GM19328 (cell line): Measurements from ENCODE around the gene LRIG1.
"Not testable (repeated sequence)": the region's sequence is repeated elsewhere in the genome, so short reads cannot be mapped to it uniquely, and the experiment has no call there.

Experiments
- ATAC-seq: cut with Tn5 transposase; IDR thresholded peaks from one replicate; pipeline ENCODE4 v1.9.1; 2021; ENCODE audit warnings: mild to moderate bottlenecking, moderate library complexity; ENCODE audit not compliant: unreplicated experiment

LRIG1 gene

GRCh38 chr3:66427951-66428474, 72.8 kb downstream of the LRIG1 start:
- ATAC-seq = no peak

GRCh38 chr3:66427352-66427751, 73.5 kb downstream of the LRIG1 start:
- ATAC-seq = no peak

- ATAC-seq = no peak
Measured at GRCh38 chr3:66426135-66426534, 74.7 kb downstream of the LRIG1 start.

GRCh38 chr3:66425576-66426114, 75.2 kb downstream of the LRIG1 start:
- no peak for ATAC-seq

GRCh38 chr3:66425032-66425431, 75.8 kb downstream of the LRIG1 start:
- no peak for ATAC-seq

- ATAC-seq = no peak
Measured at GRCh38 chr3:66423791-66424190, 77.0 kb downstream of the LRIG1 start.

GRCh38 chr3:66421893-66422292, 78.9 kb downstream of the LRIG1 start:
- not testable (repeated sequence) for ATAC-seq

GRCh38 chr3:66421144-66421543, 79.7 kb downstream of the LRIG1 start:
- not testable (repeated sequence) for ATAC-seq

- no peak for ATAC-seq
Measured at GRCh38 chr3:66419036-66419435, 81.8 kb downstream of the LRIG1 start.

GRCh38 chr3:66418475-66418931, 82.3 kb downstream of the LRIG1 start:
- no peak for ATAC-seq

GRCh38 chr3:66416556-66417304, 84.1 kb downstream of the LRIG1 start:
- no peak for ATAC-seq

GRCh38 chr3:66415867-66416428, 84.9 kb downstream of the LRIG1 start:
- no peak for ATAC-seq

- no peak for ATAC-seq
Measured at GRCh38 chr3:66414846-66415245, 86.0 kb downstream of the LRIG1 start.

- no peak for ATAC-seq
Measured at GRCh38 chr3:66413151-66413751, 87.6 kb downstream of the LRIG1 start.

- ATAC-seq = no peak
Measured at GRCh38 chr3:66411961-66412887, 88.6 kb downstream of the LRIG1 start.

- no peak for ATAC-seq
Measured at GRCh38 chr3:66411474-66411873, 89.3 kb downstream of the LRIG1 start.

- no peak for ATAC-seq
Measured at GRCh38 chr3:66410976-66411375, 89.8 kb downstream of the LRIG1 start.

- ATAC-seq = no peak
Measured at GRCh38 chr3:66409771-66410754, 90.8 kb downstream of the LRIG1 start.

GRCh38 chr3:66407611-66408218, 93.1 kb downstream of the LRIG1 start:
- peak; percentile 52 for ATAC-seq
